Stimulated activated CD8-positive, alpha-beta memory T cell treated with anti-CD3 and anti-CD28 coated beads, Interleukin-2, amount 100 ng/mL, for 48 hours (primary cell): ENCODE measurements around the gene P3R3URF.
A peak's percentile ranks its signal among the peaks of the same experiment; 100 is the strongest.

ENCODE experiments used
- DNase-seq, 2 donors: peaks; one replicate each; pipeline ENCODE4 v3.0.0-alpha.2; 2020; ENCODE audit warnings: low read depth in 2 of 2

Gene P3R3URF

DNA sequence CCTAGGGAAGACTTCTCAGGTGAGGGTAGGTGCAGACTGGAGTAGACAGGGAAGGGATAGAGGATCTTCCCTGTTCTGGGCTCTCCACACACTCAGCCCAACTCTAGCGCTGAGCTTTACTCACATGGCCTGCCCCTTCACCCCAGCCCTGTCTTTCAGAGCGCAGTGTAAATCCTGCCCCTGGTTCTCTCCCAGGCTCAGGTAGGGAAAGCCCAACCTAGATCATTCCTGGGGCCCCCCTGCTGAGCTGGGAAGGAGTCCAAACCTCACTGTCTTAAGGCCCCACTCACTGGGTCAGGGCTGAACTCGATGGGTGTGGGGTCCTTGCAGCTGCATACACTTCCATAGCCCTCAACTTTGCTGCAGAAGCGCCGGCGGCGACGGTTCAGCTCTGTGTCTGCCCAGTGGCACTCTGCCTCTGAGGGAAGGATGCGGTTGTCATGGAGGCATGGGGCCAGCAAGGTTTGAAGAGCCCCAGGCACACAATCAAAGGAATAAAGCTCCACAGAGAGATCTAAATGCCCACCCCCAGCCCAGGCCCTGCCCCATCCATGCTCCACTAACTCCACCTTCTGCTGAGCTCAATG, 17.8 kb upstream of the P3R3URF start:
- DNase-seq: no peak

- DNase-seq: no peak
These were observed 17.0 kb upstream of the P3R3URF start for GRCh38 chr1:46193285-46193684.

DNA sequence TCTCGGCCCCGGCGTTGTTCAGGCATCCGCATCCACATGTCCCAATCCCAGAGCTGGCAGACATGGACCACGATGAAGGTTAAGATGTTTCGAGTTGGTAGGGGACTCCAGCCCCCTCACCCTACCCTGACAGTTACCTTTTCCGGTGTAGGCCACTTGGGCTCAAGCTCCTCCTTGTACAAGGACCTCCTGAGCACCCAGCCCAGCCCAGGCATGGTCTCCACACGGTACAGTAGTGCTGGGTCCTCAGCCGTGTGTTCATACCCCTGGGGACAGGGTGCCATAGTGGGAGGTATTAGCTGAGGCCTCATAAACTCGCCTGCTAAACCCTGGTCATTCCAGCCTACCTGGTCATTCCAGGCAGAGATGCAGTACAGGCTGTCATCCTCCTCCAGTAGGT, 15.9 kb upstream of the P3R3URF start:
- no peak for DNase-seq

GRCh38 chr1:46191033-46191701, 14.9 kb upstream of the P3R3URF start:
- DNase-seq: no peak

DNA sequence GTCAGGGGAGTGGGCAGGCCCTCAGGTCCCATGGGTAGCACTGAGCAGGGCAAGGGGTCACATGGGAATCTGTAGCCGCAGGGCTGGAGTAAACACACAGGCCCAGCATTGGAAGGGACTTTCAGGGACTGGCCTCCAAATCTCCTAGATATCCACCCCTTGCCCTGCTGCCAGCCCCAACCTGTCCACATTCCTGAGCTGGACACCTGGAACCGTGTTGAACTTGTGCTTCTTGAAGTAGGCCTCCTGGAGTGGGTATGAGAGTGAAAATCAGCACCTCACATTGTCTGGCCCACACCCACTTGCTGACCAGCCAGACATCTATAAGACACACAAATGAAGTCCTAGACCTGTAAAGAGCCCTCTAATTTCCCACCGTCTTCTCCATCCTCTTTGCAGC, 14.3 kb upstream of the P3R3URF start:
- no peak for DNase-seq

DNA sequence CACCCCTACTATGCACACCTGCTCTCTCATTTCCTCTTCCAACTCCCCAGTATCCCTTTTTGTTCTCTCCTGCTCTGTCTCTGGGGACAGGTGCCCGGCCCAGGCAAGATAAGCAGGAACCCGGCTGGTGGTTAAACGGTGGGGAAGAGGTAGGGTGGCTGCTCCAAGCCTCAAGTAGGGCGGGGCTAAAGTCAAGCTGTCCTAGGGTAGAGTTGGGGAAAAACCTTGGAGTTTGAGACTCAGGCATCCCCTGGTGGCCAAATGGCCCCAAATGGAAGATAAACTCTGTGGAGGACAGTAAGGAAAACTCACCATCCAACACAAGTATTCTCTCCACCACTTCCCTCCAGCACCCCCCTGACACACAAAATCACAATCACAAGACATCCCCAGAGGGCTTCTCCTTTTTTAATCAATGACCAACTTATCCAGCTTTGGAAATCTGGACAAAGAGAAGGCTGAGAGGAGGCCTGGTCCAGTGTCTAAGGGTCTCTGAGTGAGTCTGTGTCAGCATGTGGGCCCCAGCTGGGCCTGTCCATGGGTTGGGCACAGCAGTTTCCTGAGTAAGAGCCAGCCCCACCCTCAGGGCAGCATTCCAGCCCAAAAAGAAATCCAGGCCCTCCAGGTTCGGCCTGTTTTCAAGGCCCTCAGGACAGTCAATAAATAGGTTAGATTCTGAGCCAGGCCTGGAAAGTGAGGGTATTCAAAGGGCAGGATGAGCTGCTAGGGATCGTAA, 12.2 kb upstream of the P3R3URF start:
- DNase-seq: no peak

DNA sequence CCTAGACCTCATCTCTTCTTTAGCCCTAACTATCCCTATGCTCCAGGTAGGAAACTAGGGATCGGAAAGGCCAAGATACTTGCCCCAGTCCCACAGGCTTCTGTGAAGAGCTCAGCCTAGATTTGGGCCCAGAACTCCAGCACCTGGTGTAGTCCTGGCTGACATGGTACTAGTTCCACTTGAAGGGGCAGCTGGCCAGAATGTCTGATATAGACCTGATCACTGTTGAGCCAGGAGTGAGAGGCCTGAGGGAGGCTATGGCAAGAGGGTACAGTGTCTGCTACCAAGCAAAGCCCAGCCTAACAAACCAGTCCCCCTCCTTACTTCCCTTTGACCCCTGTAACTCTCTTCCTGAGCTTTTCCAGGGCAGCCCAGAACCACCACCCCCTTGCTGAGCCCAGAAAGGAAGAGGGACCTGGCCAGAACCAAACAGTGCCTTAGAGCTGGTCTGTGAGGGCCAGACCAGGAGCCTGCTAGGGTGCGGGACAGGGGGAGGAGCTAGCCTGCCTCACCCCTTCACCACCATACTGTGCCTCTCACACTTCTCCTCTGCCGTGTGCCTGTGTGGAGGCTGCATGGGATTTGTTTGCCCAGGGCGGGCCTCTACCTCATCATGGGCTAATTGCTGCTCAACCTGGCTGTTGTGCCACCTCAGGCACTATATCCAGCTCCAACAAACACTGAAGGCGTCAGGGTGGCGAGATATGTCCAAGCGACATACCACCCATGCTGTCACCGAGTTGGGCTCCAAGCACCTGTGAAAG, 11.0 kb upstream of the P3R3URF start:
- DNase-seq: no peak

DNA sequence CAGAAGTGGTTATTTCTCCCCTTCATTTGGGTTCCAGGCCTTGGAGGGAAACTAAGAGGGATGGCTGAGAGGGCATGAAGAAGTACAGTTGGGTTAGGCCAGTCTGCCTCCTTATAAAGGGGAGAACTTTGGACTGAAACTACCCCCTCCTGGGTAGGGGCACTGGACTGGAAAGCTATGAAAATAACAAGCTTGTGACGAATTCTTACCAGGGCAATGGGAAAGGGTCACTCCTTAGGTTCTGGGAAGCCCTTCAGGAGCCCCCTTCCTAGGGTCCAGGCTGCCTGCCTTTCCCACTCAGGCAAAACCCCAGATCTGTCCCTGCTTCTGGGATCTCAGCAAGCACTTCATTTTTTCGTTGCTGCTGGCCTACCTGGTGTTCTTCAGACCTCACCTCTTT, 9.8 kb upstream of the P3R3URF start:
- no peak for DNase-seq

DNA sequence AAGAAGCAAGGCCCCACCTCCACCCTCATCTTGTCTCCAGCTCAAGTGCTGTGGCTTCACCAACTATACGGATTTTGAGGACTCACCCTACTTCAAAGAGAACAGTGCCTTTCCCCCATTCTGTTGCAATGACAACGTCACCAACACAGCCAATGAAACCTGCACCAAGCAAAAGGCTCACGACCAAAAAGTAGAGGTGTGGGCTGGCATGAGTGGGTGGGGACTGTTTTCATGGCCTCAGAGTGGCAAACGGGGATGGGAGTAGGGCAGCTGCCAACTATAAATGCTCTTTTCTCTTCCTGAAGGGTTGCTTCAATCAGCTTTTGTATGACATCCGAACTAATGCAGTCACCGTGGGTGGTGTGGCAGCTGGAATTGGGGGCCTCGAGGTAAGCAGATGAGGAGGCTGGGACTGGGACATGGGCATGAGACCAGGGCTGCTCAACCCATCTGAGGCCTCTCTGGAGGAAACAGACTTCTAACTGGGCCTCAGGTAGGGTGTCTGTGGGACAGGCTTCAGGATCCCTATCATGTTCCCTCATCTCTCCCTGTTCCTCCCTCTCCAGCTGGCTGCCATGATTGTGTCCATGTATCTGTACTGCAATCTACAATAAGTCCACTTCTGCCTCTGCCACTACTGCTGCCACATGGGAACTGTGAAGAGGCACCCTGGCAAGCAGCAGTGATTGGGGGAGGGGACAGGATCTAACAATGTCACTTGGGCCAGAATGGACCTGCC, 8.8 kb upstream of the P3R3URF start:
- DNase-seq: peak; percentile 26 to 55

DNA sequence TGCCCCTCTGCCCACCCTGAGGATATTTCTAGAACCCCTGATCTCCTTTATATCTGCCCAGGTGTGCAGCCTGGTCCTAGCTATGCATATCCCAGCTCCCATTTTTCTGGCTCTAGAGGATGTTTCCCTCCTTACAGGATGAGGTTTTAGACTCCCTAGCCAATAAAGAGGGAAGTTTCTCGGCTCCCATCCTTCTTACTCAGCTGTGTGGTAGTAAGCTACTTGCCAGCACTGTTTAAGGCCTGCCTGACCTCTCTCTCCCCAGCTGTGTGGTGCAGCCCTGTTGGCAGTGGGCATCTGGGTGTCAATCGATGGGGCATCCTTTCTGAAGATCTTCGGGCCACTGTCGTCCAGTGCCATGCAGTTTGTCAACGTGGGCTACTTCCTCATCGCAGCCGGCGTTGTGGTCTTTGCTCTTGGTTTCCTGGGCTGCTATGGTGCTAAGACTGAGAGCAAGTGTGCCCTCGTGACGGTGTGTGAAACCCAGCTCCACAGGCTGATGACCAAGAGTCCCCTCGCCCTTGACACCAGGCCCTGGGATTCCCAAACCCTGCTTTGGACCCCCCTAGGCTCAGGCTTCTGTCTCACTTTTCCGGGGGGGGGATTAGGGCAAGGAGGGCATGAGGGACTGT, 7.8 kb upstream of the P3R3URF start:
- DNase-seq: no peak

DNA sequence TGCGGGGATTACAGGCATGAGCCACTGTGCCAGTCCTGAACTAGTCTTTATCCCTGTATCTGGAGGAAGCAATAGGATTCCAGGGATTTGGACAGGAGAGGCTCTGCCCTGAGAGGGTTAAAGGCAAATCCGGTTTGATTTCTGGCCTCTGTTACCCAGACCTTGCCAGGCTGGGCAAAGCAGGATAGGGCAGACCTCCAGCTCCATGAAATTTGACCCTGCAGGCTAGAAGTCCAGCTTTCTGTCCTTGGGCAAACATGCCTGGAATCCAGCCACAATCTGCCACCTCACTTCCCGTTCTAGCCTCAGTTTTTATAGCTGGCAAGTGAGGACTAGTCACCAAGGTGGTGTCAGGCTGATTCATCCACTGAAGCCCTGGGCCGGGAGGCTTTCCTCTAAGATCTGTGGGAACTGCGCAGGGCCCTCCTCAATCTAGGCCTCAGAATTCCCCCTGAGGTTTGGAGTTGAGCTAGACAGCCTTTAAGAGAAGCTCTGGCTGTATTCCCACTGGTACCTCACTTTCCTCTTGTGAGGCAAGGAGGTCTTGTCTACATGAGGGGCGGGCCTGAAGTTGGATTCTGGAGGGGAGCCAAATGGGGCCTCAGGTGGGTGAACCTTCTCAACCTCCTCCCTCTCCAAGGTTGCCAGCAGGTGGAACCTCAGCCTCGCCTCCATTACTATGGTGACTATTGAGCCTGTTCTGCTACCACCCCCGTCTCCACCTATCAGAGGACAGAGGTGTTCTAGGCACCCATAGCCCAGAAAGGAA, 7.0 kb upstream of the P3R3URF start:
- DNase-seq: no peak

DNA sequence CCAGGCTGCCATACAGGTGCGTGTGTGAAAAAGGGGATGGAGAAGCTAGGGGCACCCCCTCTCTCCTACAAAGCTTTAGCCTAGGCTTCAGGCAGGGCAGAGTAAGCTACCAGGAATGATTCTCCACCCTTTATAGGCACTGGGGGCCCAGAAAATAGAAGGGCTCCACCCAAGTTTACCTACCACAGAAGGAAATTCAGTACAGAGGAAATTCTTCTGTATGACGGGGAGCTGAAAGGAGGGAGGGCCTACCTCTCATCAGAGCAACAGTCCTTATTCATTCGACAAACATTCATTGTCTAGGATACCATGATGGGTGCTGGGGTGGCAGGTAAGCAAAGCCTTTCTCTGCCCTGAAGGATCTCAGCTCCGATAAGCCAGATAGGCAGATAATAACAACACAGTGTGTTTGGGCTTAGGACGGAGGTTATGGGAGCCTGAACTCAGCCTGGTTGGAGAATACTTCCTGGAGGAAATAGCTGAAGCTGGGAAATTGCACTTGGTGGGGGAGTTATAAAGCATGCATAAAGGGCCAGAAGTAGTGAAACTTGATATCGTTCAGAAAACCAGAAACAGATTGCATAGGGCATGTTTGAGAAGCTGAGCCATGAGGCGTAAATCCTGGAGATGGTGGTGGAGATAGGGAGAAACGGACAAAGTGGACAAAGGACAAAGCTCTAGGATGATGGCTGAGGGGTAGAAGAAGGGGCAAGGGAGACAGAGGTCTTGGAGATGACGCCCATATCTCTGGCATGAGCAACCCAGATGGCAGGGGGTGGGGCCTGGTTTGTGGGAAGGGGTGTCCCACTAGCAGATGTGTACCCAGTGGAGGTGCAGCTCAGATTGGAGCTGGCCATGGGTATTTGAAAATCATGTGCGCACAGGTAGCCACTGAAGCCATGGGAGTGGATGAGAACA, 5.3 kb upstream of the P3R3URF start:
- DNase-seq: no peak

- DNase-seq: no peak
These were observed 3.9 kb upstream of the P3R3URF start for GRCh38 chr1:46180082-46180616.

- peak; percentile 18 to 54 for DNase-seq
These were observed 3.1 kb upstream of the P3R3URF start for GRCh38 chr1:46179138-46180081.

GRCh38 chr1:46175243-46175642, 1.0 kb downstream of the P3R3URF start:
- no peak for DNase-seq

DNA sequence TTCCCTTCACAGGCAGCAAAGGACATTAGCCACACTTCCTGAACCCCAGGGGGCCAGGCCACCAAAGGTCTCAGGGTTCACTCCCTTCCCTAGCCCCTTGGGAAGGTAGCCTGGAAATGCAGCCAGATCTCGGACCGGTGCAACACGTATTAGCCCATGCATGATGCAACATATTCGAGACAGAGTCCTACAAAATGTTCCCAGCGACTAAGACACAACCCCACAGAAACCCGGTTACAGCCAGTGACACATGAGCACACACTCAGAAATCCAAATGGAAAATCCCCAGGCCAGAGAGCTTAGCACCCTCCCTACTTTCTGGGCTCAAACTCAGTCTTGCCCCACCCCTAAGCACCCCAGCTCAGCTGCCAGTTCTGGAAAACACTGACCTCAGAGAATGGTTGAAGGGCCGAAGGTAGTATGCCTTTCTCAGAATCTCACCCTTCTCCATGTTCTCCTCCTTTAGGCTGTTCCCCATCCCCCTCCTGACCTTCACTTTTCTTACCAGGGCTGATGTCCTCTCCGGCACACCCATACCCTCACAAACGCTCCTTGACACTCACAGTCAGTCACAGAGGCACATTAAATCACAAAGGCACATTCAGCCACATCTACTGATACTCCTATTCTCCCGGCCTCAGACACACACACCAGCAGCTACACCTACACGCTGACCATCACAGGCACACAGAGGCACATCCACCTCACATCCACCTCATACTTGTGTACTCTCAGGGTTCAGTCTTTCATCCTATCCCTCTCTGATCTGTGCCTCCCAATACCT, 1.6 kb downstream of the P3R3URF start, which contains the start of gene TSPAN1:
Gene TSPAN1 (plus strand): TSS at position 640 of the 784 bp plus-strand sequence. CDS start 6,021 bp downstream, outside the sequence.
- DNase-seq: no peak

DNA sequence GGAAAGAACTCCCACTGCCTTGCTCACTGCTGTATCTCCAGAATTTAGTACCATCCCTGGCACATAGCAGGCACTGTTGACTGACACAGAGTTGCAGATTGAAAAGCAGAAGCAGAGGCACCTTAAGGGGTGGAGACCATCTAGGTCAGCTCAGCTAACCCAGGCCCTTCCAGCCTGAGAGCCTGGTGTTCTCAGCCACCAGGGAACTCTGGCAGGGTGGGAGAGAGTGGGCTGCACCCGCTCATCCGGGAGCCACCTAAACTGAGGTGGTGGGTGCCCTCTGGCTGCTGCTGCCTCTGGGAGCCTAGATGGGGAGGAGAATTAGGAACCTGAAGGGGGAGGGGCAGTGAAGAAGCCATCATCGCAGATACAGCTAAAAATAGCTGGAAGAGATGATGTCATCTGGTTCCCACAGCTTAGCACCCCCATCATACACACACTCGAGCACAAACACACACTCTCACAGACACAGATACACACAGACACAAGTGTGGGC, 2.9 kb downstream of the P3R3URF start:
- DNase-seq: no peak
